SKM-1 treated with dmso at 0.1 percent for 144 hours (cell line): Measurements from ENCODE around the gene NEURL4.

ENCODE experiments used
- DNase-seq: peaks from one replicate; lab custom pipeline; 2025; ENCODE audit not compliant: unreplicated experiment; lab: John Stamatoyannopoulos, UW

Gene NEURL4

GRCh38 chr17:7306911-7307685 lies 22.0 kb downstream of the NEURL4 start, which contains the start of gene EIF5A:
EIF5A (plus strand) TSS chr17:7307628; CDS start chr17:7309636, 2,008 bp downstream.
- peak; percentile 94 for DNase-seq

GRCh38 chr17:7304179-7304578 lies 25.0 kb downstream of the NEURL4 start:
- DNase-seq = no peak

- DNase-seq = peak; percentile 30
Observed at GRCh38 chr17:7296189-7296861, 32.8 kb downstream of the NEURL4 start.

- DNase-seq = no peak
Observed at GRCh38 chr17:7295230-7296180, 33.6 kb downstream of the NEURL4 start.

GRCh38 chr17:7294614-7295153 lies 34.5 kb downstream of the NEURL4 start, which contains the start of gene YBX2:
YBX2 (minus strand) TSS chr17:7294639; CDS start chr17:7294500, 139 bp downstream.
- DNase-seq = peak; percentile 45

GRCh38 chr17:7293816-7294613 lies 35.1 kb downstream of the NEURL4 start:
- no peak for DNase-seq

- DNase-seq = no peak
Observed at GRCh38 chr17:7293159-7293558, 36.0 kb downstream of the NEURL4 start.

- DNase-seq = no peak
Observed at GRCh38 chr17:7292729-7293128, 36.4 kb downstream of the NEURL4 start.

- DNase-seq = no peak
Observed at GRCh38 chr17:7292194-7292593, 36.9 kb downstream of the NEURL4 start.

- no peak for DNase-seq
Observed at GRCh38 chr17:7290685-7291084, 38.5 kb downstream of the NEURL4 start.

- no peak for DNase-seq
Observed at GRCh38 chr17:7290166-7290565, 39.0 kb downstream of the NEURL4 start.

- DNase-seq = no peak
Observed at GRCh38 chr17:7289256-7290032, 39.7 kb downstream of the NEURL4 start.

GRCh38 chr17:7285679-7286078 lies 43.5 kb downstream of the NEURL4 start:
- no peak for DNase-seq

- no peak for DNase-seq
Observed at GRCh38 chr17:7284911-7285310, 44.2 kb downstream of the NEURL4 start.

GRCh38 chr17:7283471-7284216 lies 45.5 kb downstream of the NEURL4 start:
- DNase-seq = no peak

- no peak for DNase-seq
Observed at GRCh38 chr17:7282752-7283321, 46.3 kb downstream of the NEURL4 start.

GRCh38 chr17:7281953-7282751 lies 47.0 kb downstream of the NEURL4 start:
- DNase-seq = no peak
